Mesenchymal stem cell (in vitro differentiated cells and primary cell): ENCODE measurements around the gene SGPP1.

Experiments
- DNase-seq: peaks from one replicate; pipeline ENCODE4 v3.0.0-alpha.2; 2013
- H2AFZ ChIP-seq: one replicate; pipeline ENCODE4 v1.6.1; 2013; ENCODE audit warnings: low read depth, mild to moderate bottlenecking, control low read depth, inconsistent platforms, low read length, moderate library complexity
- H2AK5ac ChIP-seq: 2 replicates; pipeline ENCODE4 v1.6.1; 2013; ENCODE audit warnings: low read length, moderate library complexity, mild to moderate bottlenecking, inconsistent platforms; ENCODE audit not compliant: severe bottlenecking
- H2BK120ac ChIP-seq: one replicate; pipeline ENCODE4 v1.6.1; 2013; ENCODE audit warnings: low read depth, mild to moderate bottlenecking, inconsistent platforms, low read length, moderate library complexity
- H2BK12ac ChIP-seq, 2 experiments: one replicate each; pipeline ENCODE4 v1.6.1; 2013; ENCODE audit warnings: inconsistent platforms in 2 of 2, low read length in 2 of 2, mild to moderate bottlenecking in 2 of 2, moderate library complexity in 2 of 2, control low read depth in 1 of 2
- H2BK15ac ChIP-seq: one replicate; pipeline ENCODE4 v1.6.1; 2013; ENCODE audit warnings: mild to moderate bottlenecking, low read depth, inconsistent platforms; ENCODE audit not compliant: poor library complexity, severe bottlenecking
- H2BK5ac ChIP-seq: 2 replicates; pipeline ENCODE4 v1.6.1; 2013; ENCODE audit warnings: low read depth, mild to moderate bottlenecking, low read length, control low read depth, inconsistent platforms; ENCODE audit not compliant: poor library complexity, severe bottlenecking
- H3K14ac ChIP-seq, 2 experiments: one replicate each; pipeline ENCODE4 v1.6.1; 2013; ENCODE audit warnings: inconsistent platforms in 2 of 2, low read length in 2 of 2, control low read depth in 1 of 2, mild to moderate bottlenecking in 1 of 2, moderate library complexity in 1 of 2
- H3K18ac ChIP-seq, 2 experiments: one replicate each; pipeline ENCODE4 v1.6.1; 2013; ENCODE audit warnings: inconsistent platforms in 2 of 2, low read length in 2 of 2, control low read depth in 1 of 2, low read depth in 1 of 2, mild to moderate bottlenecking in 1 of 2
- H3K23ac ChIP-seq, 2 experiments: one replicate each; pipeline ENCODE4 v1.6.1; 2013; ENCODE audit warnings: inconsistent platforms in 2 of 2, low read length in 2 of 2, mild to moderate bottlenecking in 2 of 2, moderate library complexity in 2 of 2, control low read depth in 1 of 2
- H3K27ac ChIP-seq: 2 replicates; pipeline ENCODE4 v1.5.1; 2013; ENCODE audit warnings: mild to moderate bottlenecking, moderate library complexity, low read length, control low read depth, inconsistent platforms; ENCODE audit not compliant: poor library complexity, severe bottlenecking
- H3K27me3 ChIP-seq, 2 experiments: 2 replicates each; pipeline versions ENCODE4 v1.6.1 to v1.7.0; 2013; ENCODE audit warnings: low read length in 2 of 2, mild to moderate bottlenecking in 2 of 2, moderate library complexity in 2 of 2, control low read depth in 1 of 2, inconsistent platforms in 1 of 2; ENCODE audit not compliant: control insufficient read depth in 1 of 2, insufficient read depth in 1 of 2
- H3K36me3 ChIP-seq, 2 experiments: 2 replicates each; pipeline versions ENCODE4 v1.6.1 to v1.7.0; 2013; ENCODE audit warnings: low read length in 2 of 2, control low read depth in 1 of 2, inconsistent platforms in 1 of 2, low read depth in 1 of 2, mild to moderate bottlenecking in 1 of 2; ENCODE audit not compliant: insufficient read depth in 2 of 2, control insufficient read depth in 1 of 2
- H3K4ac ChIP-seq, 2 experiments: one replicate each; pipeline ENCODE4 v1.6.1; 2013; ENCODE audit warnings: inconsistent platforms in 2 of 2, low read length in 2 of 2, mild to moderate bottlenecking in 2 of 2, moderate library complexity in 2 of 2, control low read depth in 1 of 2, low read depth in 1 of 2
- H3K4me1 ChIP-seq: 2 replicates; pipeline ENCODE4 v1.6.1; 2013; ENCODE audit warnings: low read depth, low read length, control low read depth; ENCODE audit not compliant: control insufficient read depth, insufficient read depth
- H3K4me2 ChIP-seq: 2 replicates; pipeline ENCODE4 v1.6.1; 2013; ENCODE audit warnings: low read length, mild to moderate bottlenecking, inconsistent platforms; ENCODE audit not compliant: poor library complexity, severe bottlenecking
- H3K4me3 ChIP-seq, 2 experiments: 2 replicates each; pipeline versions ENCODE4 v1.5.1 to v1.7.0; 2013; ENCODE audit warnings: low read length in 2 of 2, mild to moderate bottlenecking in 2 of 2, control low read depth in 1 of 2, low read depth in 1 of 2; ENCODE audit not compliant: insufficient read depth in 1 of 2
- H3K79me1 ChIP-seq: replicated peaks from 2 replicates; pipeline ENCODE4 v1.6.1; 2013; ENCODE audit warnings: mild to moderate bottlenecking, control low read depth, low read length, inconsistent platforms; ENCODE audit not compliant: poor library complexity, severe bottlenecking
- H3K9ac ChIP-seq: 2 replicates; pipeline ENCODE4 v1.7.0; 2013; ENCODE audit warnings: mild to moderate bottlenecking, low read length, moderate library complexity
- H3K9me3 ChIP-seq: 2 replicates; pipeline ENCODE4 v1.7.0; 2013; ENCODE audit warnings: mild to moderate bottlenecking, low read length; ENCODE audit not compliant: control insufficient read depth
- H4K8ac ChIP-seq: one replicate; pipeline ENCODE4 v1.6.1; 2013; ENCODE audit warnings: inconsistent platforms, mild to moderate bottlenecking, low read length, moderate library complexity
- H4K91ac ChIP-seq: one replicate; pipeline ENCODE4 v1.6.1; 2013; ENCODE audit warnings: mild to moderate bottlenecking, low read length, inconsistent platforms
- WGBS: methylation state at CpG from one replicate; pipeline ENCODE4 v1.1.7; 2013; ENCODE audit warnings: mixed read lengths; 5-methylcytosine and 5-hydroxymethylcytosine counted together

Gene SGPP1

GRCh38 chr14:63677891-63678379 is 49.9 kb downstream of the SGPP1 start:
- no peak overlapping the region for H2BK120ac ChIP-seq
- H3K9me3 ChIP-seq: no peaks in the 10 kb centered on the region
- no peak overlapping the region for H2BK12ac ChIP-seq
- no peak overlapping the region for H2AK5ac ChIP-seq
- no peak overlapping the region for H4K91ac ChIP-seq
- H2BK15ac ChIP-seq: no peak overlapping the region
- H3K18ac ChIP-seq: no peak overlapping the region
- no CpG with 5 or more reads among the region's 3 CpGs for WGBS
- no peaks in the 10 kb centered on the region for H3K27me3 ChIP-seq
- peaks cover 0 to 21% of the 10 kb centered on the region in 2 experiments for H3K36me3 ChIP-seq
- H3K14ac ChIP-seq: no peak overlapping the region
- no peak overlapping the region for H3K9ac ChIP-seq
- H3K4me3 ChIP-seq: no peak overlapping the region
- H3K4me1 ChIP-seq: peaks cover 8% of the 10 kb centered on the region
- H2BK5ac ChIP-seq: no peak overlapping the region
- H3K23ac ChIP-seq: no peak overlapping the region
- DNase-seq: peak; percentile 85
- no peak overlapping the region for H3K27ac ChIP-seq
- no peak overlapping the region for H3K4ac ChIP-seq
- H4K8ac ChIP-seq: no peak overlapping the region
- H2AFZ ChIP-seq: no peak overlapping the region
- no peak overlapping the region for H3K4me2 ChIP-seq
- H3K79me1 ChIP-seq: peaks cover 1% of the 10 kb centered on the region

GRCh38 chr14:63676615-63677014 is 51.2 kb downstream of the SGPP1 start:
- no peaks in the 10 kb centered on the region for H3K27me3 ChIP-seq
- no peak overlapping the region for H3K9ac ChIP-seq
- H3K14ac ChIP-seq: no peak overlapping the region
- no peak overlapping the region for H2BK15ac ChIP-seq
- no peak overlapping the region for H2BK12ac ChIP-seq
- no peaks in the 10 kb centered on the region for H3K9me3 ChIP-seq
- H3K4me1 ChIP-seq: peaks cover 12% of the 10 kb centered on the region
- no peak for DNase-seq
- no peak overlapping the region for H2BK5ac ChIP-seq
- 100% methylated on average over 3 of the region's 3 CpGs for WGBS
- H3K23ac ChIP-seq: no peak overlapping the region
- no peak overlapping the region for H3K4ac ChIP-seq
- H2AFZ ChIP-seq: no peak overlapping the region
- H2AK5ac ChIP-seq: no peak overlapping the region
- no peak overlapping the region for H3K27ac ChIP-seq
- H3K36me3 ChIP-seq: peaks cover 0 to 21% of the 10 kb centered on the region in 2 experiments
- H3K4me2 ChIP-seq: no peak overlapping the region
- no peak overlapping the region for H4K91ac ChIP-seq
- no peaks in the 10 kb centered on the region for H3K79me1 ChIP-seq
- H3K18ac ChIP-seq: no peak overlapping the region
- H3K4me3 ChIP-seq: no peak overlapping the region
- no peak overlapping the region for H2BK120ac ChIP-seq
- H4K8ac ChIP-seq: no peak overlapping the region

GRCh38 chr14:63673886-63674497 is 53.9 kb downstream of the SGPP1 start:
- Histone ChIP-seq H2BK120ac (no peak overlapping the region), H2BK5ac (no peak overlapping the region), H4K8ac (no peak overlapping the region), H3K14ac (no peak overlapping the region), H3K27ac (no peak overlapping the region), H3K27me3 (no peaks in the 10 kb centered on the region), H3K79me1 (no peaks in the 10 kb centered on the region), H3K9me3 (no peaks in the 10 kb centered on the region), H3K4me2 (no peak overlapping the region), H2AFZ (no peak overlapping the region), H2AK5ac (no peak overlapping the region), H3K9ac (no peak overlapping the region), H2BK12ac (no peak overlapping the region), H3K4me3 (no peak overlapping the region), H2BK15ac (no peak overlapping the region), H3K36me3 (peaks cover 0 to 17% of the 10 kb centered on the region in 2 experiments), H3K23ac (no peak overlapping the region), H3K4ac (no peak overlapping the region), H4K91ac (no peak overlapping the region), H3K4me1 (peaks cover 12% of the 10 kb centered on the region), H3K18ac (no peak overlapping the region)
- WGBS: 82% methylated on average over 7 of the region's 7 CpGs
- DNase-seq: no peak

GRCh38 chr14:63673255-63673654 is 54.6 kb downstream of the SGPP1 start:
- Histone ChIP-seq H4K8ac (no peak overlapping the region), H2BK5ac (no peak overlapping the region), H3K79me1 (no peaks in the 10 kb centered on the region), H3K18ac (no peak overlapping the region), H3K27ac (peak overlapping the region; percentile 39), H3K27me3 (no peaks in the 10 kb centered on the region), H3K36me3 (peaks cover 0 to 17% of the 10 kb centered on the region in 2 experiments), H3K4me2 (no peak overlapping the region), H3K4me3 (no peak overlapping the region), H2BK12ac (no peak overlapping the region), H3K4me1 (peaks cover 12% of the 10 kb centered on the region), H3K4ac (no peak overlapping the region), H3K9me3 (no peaks in the 10 kb centered on the region), H2BK15ac (no peak overlapping the region), H3K14ac (no peak overlapping the region), H2AFZ (no peak overlapping the region), H2BK120ac (no peak overlapping the region), H4K91ac (no peak overlapping the region), H2AK5ac (no peak overlapping the region), H3K23ac (no peak overlapping the region), H3K9ac (no peak overlapping the region)
- no peak for DNase-seq
- 100% methylated on average over 4 of the region's 5 CpGs for WGBS
